ENCODE measurements around the gene NUP42.

Gene NUP42

GRCh38 chr7:23234569-23235296 is 52.9 kb downstream of the NUP42 start:
- no peak for DNase-seq (ENCODE audit: low read depth in 1 of 2, low spot score in 1 of 2)

GRCh38 chr7:23235813-23236221 is 54.0 kb downstream of the NUP42 start:
- DNase-seq (ENCODE audit: low read depth in 1 of 2, low spot score in 1 of 2), result no peak

- DNase-seq (ENCODE audit: low read depth in 1 of 2, low spot score in 1 of 2), result no peak
These were observed 55.2 kb downstream of the NUP42 start for GRCh38 chr7:23237000-23237399.

DNA sequence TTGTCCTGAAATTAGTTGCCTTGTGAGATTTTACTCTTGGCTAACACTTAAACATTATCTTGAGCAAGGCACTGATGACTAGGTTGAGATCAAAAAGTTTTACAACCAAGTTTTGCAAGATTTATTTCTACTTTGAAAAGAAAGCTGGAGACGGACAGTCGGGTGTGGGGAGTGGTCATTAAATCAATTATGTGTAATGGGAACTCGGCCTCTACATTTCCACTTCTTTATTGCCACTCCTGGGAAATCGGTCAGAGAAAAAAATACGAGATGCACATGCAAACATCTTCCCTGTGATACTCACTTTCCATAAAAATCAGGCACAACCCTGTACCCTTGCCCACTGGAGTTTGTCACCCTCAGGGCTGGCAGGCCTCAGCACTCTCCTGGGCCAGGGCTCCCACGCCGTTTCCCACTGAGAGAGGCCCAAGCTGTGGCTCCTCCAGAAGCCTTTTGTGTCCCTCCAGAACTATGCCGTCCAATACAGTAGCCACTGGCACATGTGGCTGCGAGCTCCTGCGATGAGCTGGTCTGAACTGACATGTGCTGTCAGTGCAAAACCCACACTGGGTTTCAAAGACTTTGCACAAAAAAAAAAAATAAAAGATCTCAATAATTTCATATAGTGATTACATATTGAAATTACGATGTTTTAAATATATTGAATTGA is 57.3 kb downstream of the NUP42 start:
- no peak for DNase-seq (ENCODE audit: low read depth in 1 of 2, low spot score in 1 of 2)

DNA sequence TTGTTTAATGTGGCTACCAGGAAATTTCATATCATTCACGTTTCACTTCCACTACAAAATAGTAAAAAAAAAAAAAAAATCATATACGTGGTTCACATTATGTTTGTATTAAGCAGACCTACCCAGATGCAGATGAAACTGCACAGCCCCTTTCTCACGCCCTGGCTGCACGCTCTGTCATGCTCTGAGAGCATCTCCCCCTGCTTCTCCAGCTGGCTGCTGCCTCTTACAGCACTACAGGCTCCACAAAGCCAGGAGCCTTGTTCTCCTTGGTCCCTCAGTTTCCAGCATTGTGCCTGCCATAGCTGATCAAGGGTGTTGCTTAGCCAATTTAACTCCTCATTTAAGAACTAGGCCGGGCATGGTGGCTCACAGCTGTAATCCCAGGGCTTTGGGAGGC is 57.9 kb downstream of the NUP42 start:
- no peak for DNase-seq (ENCODE audit: low read depth in 1 of 2, low spot score in 1 of 2)

- no peak for DNase-seq (ENCODE audit: low read depth in 1 of 2, low spot score in 1 of 2)
These were observed 60.5 kb downstream of the NUP42 start for GRCh38 chr7:23242321-23242720.

- no peak for DNase-seq (ENCODE audit: low read depth in 1 of 2, low spot score in 1 of 2)
These were observed 61.1 kb downstream of the NUP42 start for GRCh38 chr7:23242935-23243334.

GRCh38 chr7:23246555-23246954 is 64.7 kb downstream of the NUP42 start, which contains the start of gene GPNMB:
Gene GPNMB (plus strand): TSS chr7:23246775. CDS start chr7:23246858, 83 bp downstream.
- no peak for DNase-seq (ENCODE audit: low read depth in 1 of 2, low spot score in 1 of 2)

DNA sequence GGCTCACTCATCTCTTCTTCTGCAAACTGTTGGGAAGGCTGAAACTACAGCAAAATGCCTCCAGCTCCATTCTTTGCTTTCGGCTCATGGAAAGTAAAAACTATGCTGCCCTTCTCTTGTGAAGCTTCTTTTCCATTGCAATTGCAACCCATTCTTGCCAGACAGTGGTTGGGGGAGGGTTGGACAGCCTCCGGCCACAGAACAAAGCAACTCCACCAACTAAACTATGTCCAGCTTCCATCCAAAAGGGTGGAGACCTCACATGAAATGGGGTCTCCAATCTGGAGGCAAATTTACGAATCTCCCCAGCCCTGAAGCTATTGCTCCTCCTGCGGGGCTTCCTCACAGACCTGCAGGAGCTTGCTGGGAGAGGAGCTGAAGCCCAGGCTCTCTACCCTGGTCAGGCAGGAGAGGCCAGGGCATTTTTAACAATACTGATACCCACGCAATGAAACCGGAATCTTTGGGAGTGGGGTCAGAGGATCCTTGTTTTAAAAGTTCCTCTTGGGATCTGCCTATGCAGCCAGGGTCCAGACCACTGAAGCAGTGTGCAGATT is 65.3 kb downstream of the NUP42 start:
- no peak for DNase-seq (ENCODE audit: low read depth in 1 of 2, low spot score in 1 of 2)

DNA sequence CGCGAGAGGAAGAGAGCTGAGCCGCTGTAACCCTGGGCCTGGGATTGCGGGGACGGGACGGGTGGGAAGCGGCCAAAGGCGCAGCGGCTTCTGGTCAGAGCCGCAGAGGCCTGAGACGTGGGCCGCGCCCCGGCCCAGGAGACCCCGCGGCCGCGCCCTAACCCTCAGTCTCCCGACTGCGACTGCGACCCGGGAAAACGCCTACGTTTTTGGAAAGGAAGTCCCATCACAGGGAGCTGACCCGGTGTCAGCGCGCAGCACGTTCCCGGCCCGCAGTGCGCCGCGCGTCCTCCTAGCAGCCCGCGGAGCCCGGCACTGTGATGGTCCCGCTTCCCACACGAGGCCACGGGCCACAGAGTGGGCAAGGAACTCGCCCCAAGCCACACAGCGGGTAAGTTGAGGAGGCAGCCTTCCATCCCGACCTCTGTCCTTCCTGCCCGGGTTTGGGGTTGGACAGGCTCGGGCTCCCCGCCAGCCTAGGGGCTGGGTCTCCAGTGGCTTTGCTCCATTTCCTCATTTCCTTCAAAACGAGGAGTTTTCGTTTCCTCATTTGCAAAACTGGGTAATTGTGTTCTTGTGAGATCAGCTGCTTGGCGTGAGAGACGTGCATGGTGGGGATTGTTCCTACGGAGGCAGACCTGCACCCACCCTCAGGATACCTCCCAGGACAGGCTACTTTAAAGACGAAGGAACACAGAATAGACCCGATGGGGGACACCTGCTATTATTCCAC is 65.9 kb downstream of the NUP42 start:
- DNase-seq (ENCODE audit: low read depth in 1 of 2, low spot score in 1 of 2), result no peak

DNA sequence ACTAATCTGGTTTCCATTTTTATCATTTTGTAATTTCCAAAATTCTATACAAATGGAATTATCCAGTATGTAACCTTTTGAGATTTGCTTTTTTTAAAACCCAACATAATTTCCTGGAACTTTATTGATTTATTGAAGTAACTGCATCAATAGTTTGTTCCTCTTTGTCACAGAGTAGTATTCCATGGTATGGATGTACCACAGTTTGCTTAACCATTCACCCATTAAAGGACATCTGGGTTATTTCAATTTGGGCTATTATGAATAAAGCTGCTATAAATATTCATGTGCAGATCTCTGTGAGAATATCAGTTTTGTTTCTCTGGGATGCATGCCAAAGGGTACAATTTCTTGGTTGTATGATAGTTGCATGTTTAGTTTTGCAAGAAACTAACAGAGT is 67.6 kb downstream of the NUP42 start:
- no peak for DNase-seq (ENCODE audit: low read depth in 1 of 2, low spot score in 1 of 2)

Data from activated T-helper 1 cell treated with anti-CD3 and anti-CD28 coated beads, Interleukin-2, amount 50 U/mL, for 16 hours (primary cell).